LNCAP (cell line): ENCODE results near the gene EPB41.

Source experiments
- TF ChIP-seq, protein P1 (sequence below): fragments of 450-650 bp; IDR thresholded peaks from 2 replicates; pipeline ENCODE4 v1.5.1; 2017; ENCODE audit warnings: mild to moderate bottlenecking

EPB41 gene

GRCh38 chr1:29083317-29084195, 169.2 kb downstream of the EPB41 start:
- TF ChIP-seq, protein P1, sequence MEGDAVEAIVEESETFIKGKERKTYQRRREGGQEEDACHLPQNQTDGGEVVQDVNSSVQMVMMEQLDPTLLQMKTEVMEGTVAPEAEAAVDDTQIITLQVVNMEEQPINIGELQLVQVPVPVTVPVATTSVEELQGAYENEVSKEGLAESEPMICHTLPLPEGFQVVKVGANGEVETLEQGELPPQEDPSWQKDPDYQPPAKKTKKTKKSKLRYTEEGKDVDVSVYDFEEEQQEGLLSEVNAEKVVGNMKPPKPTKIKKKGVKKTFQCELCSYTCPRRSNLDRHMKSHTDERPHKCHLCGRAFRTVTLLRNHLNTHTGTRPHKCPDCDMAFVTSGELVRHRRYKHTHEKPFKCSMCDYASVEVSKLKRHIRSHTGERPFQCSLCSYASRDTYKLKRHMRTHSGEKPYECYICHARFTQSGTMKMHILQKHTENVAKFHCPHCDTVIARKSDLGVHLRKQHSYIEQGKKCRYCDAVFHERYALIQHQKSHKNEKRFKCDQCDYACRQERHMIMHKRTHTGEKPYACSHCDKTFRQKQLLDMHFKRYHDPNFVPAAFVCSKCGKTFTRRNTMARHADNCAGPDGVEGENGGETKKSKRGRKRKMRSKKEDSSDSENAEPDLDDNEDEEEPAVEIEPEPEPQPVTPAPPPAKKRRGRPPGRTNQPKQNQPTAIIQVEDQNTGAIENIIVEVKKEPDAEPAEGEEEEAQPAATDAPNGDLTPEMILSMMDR, result no peak

DNA sequence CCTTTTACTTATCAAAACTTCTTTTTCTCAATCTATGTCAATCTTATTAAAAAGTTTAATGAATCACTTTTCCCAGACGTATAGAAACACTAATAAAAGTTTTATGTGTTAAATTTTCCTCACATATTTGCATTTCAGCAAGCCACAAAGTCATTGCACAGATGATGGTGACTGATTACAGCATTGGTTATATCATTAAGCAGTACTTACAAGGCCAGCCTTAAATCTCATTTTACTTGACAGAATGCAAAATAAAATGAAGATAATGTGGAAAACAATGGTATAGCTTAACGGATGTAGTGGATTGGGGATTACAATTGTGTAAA, 169.8 kb downstream of the EPB41 start:
- TF ChIP-seq, protein P1, result no peak

GRCh38 chr1:29090937-29091618, 176.7 kb downstream of the EPB41 start:
- TF ChIP-seq, protein P1, result no peak

DNA sequence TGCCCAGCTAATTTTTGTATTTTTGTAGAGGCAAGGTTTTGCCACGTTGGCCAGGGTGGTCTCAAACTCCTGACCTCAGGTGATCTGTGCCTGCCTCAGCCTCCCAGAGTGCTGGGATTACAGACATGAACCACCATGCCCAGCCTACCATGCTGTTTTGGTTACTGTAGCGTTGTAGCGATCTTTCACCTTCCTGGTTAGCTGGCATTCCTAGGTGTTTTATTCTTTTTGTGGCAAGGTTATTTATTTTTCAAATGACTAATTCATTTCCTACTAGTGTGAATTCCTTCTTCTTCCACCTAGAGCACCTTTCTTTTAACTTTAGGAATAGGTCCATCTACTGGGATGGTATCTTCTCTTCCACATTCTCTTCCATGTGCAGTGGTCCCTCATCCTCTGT, 180.1 kb downstream of the EPB41 start:
- TF ChIP-seq, protein P1, result no peak

DNA sequence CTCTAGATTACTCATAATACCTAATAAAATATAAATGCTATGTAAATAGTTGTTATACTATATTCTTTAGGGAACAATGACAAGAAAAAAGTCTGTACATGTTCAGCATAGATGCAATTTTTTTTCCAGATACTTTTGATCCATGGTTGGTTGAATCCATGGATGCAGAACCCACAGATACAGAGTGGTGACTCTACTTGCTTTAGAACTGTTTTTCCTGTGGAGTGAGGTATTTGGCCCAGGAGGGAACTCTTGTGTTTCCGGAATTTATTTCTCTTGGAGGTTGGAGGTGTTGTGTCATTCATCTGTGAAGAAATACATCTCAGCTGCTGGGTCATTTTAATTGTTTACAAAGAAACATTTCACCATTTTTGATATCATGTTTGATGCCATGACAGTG, 180.6 kb downstream of the EPB41 start:
- TF ChIP-seq, protein P1, result no peak

- TF ChIP-seq, protein P1, result no peak
These were observed 182.0 kb downstream of the EPB41 start for GRCh38 chr1:29096231-29096886.

DNA sequence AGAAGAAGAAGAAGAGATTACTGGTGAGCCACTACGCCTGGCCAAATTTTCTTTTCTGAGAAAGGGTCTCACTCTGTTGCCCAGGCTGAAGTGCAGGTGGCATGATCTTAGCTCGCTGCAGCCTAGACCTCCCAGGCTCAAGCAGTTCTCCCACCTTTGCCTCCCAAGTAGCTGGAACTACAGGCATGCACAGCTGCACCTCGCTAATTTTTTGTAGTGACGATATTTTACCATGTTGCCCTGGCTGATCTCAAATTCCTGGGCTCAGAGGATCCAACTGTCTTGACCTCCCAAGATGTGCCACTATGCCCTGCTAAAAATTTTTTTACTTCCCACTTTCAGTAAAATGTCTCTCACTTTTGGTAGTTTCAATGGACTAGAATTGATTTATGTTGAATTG, 184.9 kb downstream of the EPB41 start:
- TF ChIP-seq, protein P1, result no peak
